B cell (primary cell): Measurements from ENCODE around the gene TTC34.

Experiments
- CTCF ChIP-seq: fragments of 200-600 bp; IDR thresholded peaks from one replicate; pipeline ENCODE4 v1.8.0; 2022; ENCODE audit warnings: antibody characterized with exemption, mild to moderate bottlenecking
- EZH2 ChIP-seq: IDR thresholded peaks from 2 replicates; pipeline ENCODE4 v1.6.1; 2012; ENCODE audit warnings: borderline replicate concordance, low read depth, mild to moderate bottlenecking, moderate library complexity, low read length; ENCODE audit not compliant: insufficient read depth, poor library complexity, severe bottlenecking

GRCh38 chr1:2630498-2631135, 170.9 kb downstream of the TTC34 start:
- TF ChIP-seq CTCF (no peak), EZH2 (no peak)
